ENCODE measurements around the gene CHRND. TPM values are rescaled to one million over a fixed set of nuclear protein-coding genes. Genes with fewer than 3 reads are reported as not detected.

Gene CHRND
- polyA plus RNA-seq, 3 donors: not detected

- Histone ChIP-seq H3K27ac (ENCODE audit: low read depth in 1 of 2, low read length in 2 of 2) (no peak overlapping the region), H4K20me1 (ENCODE audit: insufficient read depth, low read length) (no peaks in the 10 kb centered on the region), H3K4me1 (ENCODE audit: control insufficient read depth in 1 of 2, insufficient read depth in 2 of 2, low read length in 2 of 2) (no peaks in the 10 kb centered on the region), H2AFZ (ENCODE audit: insufficient read depth, low read depth, low read length, poor library complexity, severe bottlenecking) (no peak overlapping the region), H3K9ac (ENCODE audit: insufficient read depth, low read length, poor library complexity, severe bottlenecking) (no peak overlapping the region), H3K9me3 (replicated peaks in 1 of 2; ENCODE audit: control insufficient read depth in 1 of 2, insufficient read depth in 1 of 2, low read length in 2 of 2) (no peaks in the 10 kb centered on the region), H3K4me3 (replicated peaks in 1 of 3; ENCODE audit: low read depth in 2 of 3, low read length in 3 of 3) (no peak overlapping the region), H3K79me2 (ENCODE audit: insufficient read depth, low read length) (no peaks in the 10 kb centered on the region), H3K36me3 (replicated peaks in 1 of 2; ENCODE audit: control insufficient read depth in 1 of 2, insufficient read depth in 2 of 2, low read length in 2 of 2) (no peaks in the 10 kb centered on the region), H3K27me3 (ENCODE audit: control insufficient read depth in 2 of 2, insufficient read depth in 2 of 2, low read length in 2 of 2) (peaks cover under 1 to 21% of the 10 kb centered on the region in 2 donors), H3K4me2 (replicated peaks; ENCODE audit: extremely low read depth, low read length, poor library complexity, severe bottlenecking) (no peak overlapping the region)
- DNase-seq: no peak
- H3K27me3 Mint-ChIP-seq (ENCODE audit: low read depth in 3 of 3): peaks cover 23 to 39% (median 37%) of the 10 kb centered on the region in 3 donors
- TF ChIP-seq, protein P1, sequence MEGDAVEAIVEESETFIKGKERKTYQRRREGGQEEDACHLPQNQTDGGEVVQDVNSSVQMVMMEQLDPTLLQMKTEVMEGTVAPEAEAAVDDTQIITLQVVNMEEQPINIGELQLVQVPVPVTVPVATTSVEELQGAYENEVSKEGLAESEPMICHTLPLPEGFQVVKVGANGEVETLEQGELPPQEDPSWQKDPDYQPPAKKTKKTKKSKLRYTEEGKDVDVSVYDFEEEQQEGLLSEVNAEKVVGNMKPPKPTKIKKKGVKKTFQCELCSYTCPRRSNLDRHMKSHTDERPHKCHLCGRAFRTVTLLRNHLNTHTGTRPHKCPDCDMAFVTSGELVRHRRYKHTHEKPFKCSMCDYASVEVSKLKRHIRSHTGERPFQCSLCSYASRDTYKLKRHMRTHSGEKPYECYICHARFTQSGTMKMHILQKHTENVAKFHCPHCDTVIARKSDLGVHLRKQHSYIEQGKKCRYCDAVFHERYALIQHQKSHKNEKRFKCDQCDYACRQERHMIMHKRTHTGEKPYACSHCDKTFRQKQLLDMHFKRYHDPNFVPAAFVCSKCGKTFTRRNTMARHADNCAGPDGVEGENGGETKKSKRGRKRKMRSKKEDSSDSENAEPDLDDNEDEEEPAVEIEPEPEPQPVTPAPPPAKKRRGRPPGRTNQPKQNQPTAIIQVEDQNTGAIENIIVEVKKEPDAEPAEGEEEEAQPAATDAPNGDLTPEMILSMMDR (IDR thresholded peaks at IDR 0.05): no peak
- H3K27ac Mint-ChIP-seq: no peak overlapping the region
- H3K4me1 Mint-ChIP-seq: peaks cover 2% of the 10 kb centered on the region
- WGBS (ENCODE audit: insufficient coverage): 92% methylated on average over 1 of the region's 3 CpGs
- no peak overlapping the region for H3K4me3 Mint-ChIP-seq
- H3K36me3 Mint-ChIP-seq: no peaks in the 10 kb centered on the region
- intact Hi-C loops (cut with micrococcal nuclease): no loop called here
- peaks cover 0 to 3% (median 0%) of the 10 kb centered on the region in 7 donors for H3K9me3 Mint-ChIP-seq
These were observed 27.5 kb upstream of the CHRND start for GRCh38 chr2:232498452-232498851.

DNA sequence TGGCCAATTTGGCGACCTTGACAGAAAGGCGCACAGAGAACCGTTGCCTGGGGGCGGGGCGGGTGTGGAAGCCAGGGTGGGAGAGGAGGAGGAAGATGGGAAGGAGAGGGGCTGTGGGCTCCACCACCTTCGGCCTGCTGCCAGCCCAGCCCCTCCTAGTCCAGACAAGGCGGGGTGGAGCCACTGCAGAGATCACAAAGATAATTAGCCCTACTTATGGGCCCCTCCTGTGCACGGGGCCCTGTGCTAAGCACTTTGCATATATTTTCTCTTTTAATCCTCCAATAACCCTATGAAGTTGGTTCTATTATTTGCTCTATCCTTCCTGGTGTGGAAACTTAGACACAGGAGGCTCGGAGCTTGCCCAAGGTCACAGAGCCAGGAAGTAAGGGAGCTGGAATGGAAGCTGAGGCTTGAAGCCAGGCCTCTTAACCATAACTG is 24.6 kb upstream of the CHRND start:
- Histone ChIP-seq H3K27me3 (ENCODE audit: control insufficient read depth in 2 of 2, insufficient read depth in 2 of 2, low read length in 2 of 2) (peaks cover 15 to 40% of the 10 kb centered on the region in 2 donors), H3K4me2 (replicated peaks; ENCODE audit: extremely low read depth, low read length, poor library complexity, severe bottlenecking) (no peak overlapping the region), H3K36me3 (replicated peaks in 1 of 2; ENCODE audit: control insufficient read depth in 1 of 2, insufficient read depth in 2 of 2, low read length in 2 of 2) (no peaks in the 10 kb centered on the region), H3K79me2 (ENCODE audit: insufficient read depth, low read length) (no peaks in the 10 kb centered on the region), H3K4me1 (ENCODE audit: control insufficient read depth in 1 of 2, insufficient read depth in 2 of 2, low read length in 2 of 2) (no peaks in the 10 kb centered on the region), H3K9ac (ENCODE audit: insufficient read depth, low read length, poor library complexity, severe bottlenecking) (no peak overlapping the region), H4K20me1 (ENCODE audit: insufficient read depth, low read length) (no peaks in the 10 kb centered on the region), H3K4me3 (replicated peaks in 1 of 3; ENCODE audit: low read depth in 2 of 3, low read length in 3 of 3) (no peak overlapping the region), H2AFZ (ENCODE audit: insufficient read depth, low read depth, low read length, poor library complexity, severe bottlenecking) (no peak overlapping the region), H3K27ac (ENCODE audit: low read depth in 1 of 2, low read length in 2 of 2) (no peak overlapping the region), H3K9me3 (replicated peaks in 1 of 2; ENCODE audit: control insufficient read depth in 1 of 2, insufficient read depth in 1 of 2, low read length in 2 of 2) (peaks cover 0 to 11% of the 10 kb centered on the region in 2 donors)
- no CpG with 5 or more reads among the region's 9 CpGs for WGBS (ENCODE audit: insufficient coverage)
- peaks cover 0 to 6% (median 0%) of the 10 kb centered on the region in 7 donors for H3K9me3 Mint-ChIP-seq
- TF ChIP-seq, protein P1 (IDR thresholded peaks at IDR 0.05): no peak
- H3K27me3 Mint-ChIP-seq (ENCODE audit: low read depth in 3 of 3): peaks cover 45 to 66% (median 54%) of the 10 kb centered on the region in 3 donors
- DNase-seq: no peak
- H3K36me3 Mint-ChIP-seq: no peaks in the 10 kb centered on the region
- intact Hi-C loops (cut with micrococcal nuclease): no loop called here
- no peak overlapping the region for H3K4me3 Mint-ChIP-seq
- H3K27ac Mint-ChIP-seq: no peak overlapping the region
- peaks cover 2% of the 10 kb centered on the region for H3K4me1 Mint-ChIP-seq
